Peyer's patch (tissue), 4 donors: ENCODE results near the gene BDNF.

Experiments used
- POLR2A ChIP-seq, 2 donors: fragments of 450-650 bp; IDR thresholded peaks; one replicate each; pipeline ENCODE4 v1.5.1; 2017; ENCODE audit warnings: antibody characterized with exemption in 2 of 2, mild to moderate bottlenecking in 2 of 2, moderate library complexity in 2 of 2
- TF ChIP-seq, protein P1 (sequence below), 6 experiments: fragments of 450-650 bp in 4 of 6; fragments of 200-600 bp in 2 of 6; sonication (generic) in 1 of 6; IDR thresholded peaks; one replicate each; pipeline ENCODE4 v1.5.1; 2017 to 2019; ENCODE audit warnings: antibody characterized with exemption in 6 of 6, mild to moderate bottlenecking in 3 of 6, moderate library complexity in 1 of 6

DNA sequence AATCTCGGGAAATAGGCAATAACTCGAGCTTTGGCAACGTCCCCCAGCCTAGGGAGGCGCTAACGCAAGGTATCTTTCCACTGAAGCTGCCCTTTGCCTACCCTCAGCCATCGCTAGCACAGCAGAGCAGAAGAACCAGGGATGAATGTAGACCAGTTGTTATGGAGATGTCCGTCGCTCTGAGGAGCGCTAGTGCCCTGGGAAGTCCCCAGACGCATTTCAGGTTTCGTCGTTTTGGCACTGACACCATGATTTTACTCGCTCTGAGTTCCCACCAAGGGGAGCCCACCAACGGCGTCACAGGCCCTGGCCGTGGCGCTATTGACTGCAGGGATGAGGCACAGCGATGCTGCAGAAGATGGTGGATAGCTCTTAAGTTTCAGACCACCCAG, 22.7 kb upstream of the BDNF start:
- TF ChIP-seq, protein P1, sequence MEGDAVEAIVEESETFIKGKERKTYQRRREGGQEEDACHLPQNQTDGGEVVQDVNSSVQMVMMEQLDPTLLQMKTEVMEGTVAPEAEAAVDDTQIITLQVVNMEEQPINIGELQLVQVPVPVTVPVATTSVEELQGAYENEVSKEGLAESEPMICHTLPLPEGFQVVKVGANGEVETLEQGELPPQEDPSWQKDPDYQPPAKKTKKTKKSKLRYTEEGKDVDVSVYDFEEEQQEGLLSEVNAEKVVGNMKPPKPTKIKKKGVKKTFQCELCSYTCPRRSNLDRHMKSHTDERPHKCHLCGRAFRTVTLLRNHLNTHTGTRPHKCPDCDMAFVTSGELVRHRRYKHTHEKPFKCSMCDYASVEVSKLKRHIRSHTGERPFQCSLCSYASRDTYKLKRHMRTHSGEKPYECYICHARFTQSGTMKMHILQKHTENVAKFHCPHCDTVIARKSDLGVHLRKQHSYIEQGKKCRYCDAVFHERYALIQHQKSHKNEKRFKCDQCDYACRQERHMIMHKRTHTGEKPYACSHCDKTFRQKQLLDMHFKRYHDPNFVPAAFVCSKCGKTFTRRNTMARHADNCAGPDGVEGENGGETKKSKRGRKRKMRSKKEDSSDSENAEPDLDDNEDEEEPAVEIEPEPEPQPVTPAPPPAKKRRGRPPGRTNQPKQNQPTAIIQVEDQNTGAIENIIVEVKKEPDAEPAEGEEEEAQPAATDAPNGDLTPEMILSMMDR (IDR thresholded peaks at IDR 0.05), result no peak
- no peak for TF ChIP-seq POLR2A (IDR thresholded peaks at IDR 0.05)
